DOHH2 (cell line): Measurements from ENCODE around the gene COL19A1.

Experiments
- H3F3A ChIP-seq: fragments of 200-600 bp; sonication (generic), shearing (Covaris generic); 2 replicates; pipeline ENCODE4 v1.6.0; 2016; ENCODE audit warnings: antibody characterized with exemption, mild to moderate bottlenecking; ENCODE audit not compliant: control insufficient read depth, insufficient read depth
- H3K27ac ChIP-seq: fragments of 200-600 bp; sonication (generic); 2 replicates; pipeline ENCODE4 v1.5.1; 2014; ENCODE audit warnings: low read depth, mild to moderate bottlenecking, low read length, moderate library complexity
- H3K27me3 ChIP-seq: fragments of 200-600 bp; sonication (generic); 2 replicates; pipeline ENCODE4 v1.6.1; 2014; ENCODE audit warnings: mild to moderate bottlenecking, low read length, mixed read lengths; ENCODE audit not compliant: control insufficient read depth
- H3K36me3 ChIP-seq: fragments of 200-600 bp; sonication (generic); 2 replicates; pipeline ENCODE4 v1.6.1; 2014; ENCODE audit warnings: mild to moderate bottlenecking, low read length, moderate library complexity, mixed read lengths; ENCODE audit not compliant: control insufficient read depth
- H3K4me1 ChIP-seq: fragments of 200-600 bp; sonication (generic); 2 replicates; pipeline ENCODE4 v1.6.1; 2014; ENCODE audit warnings: mild to moderate bottlenecking, low read length, mixed read lengths; ENCODE audit not compliant: control insufficient read depth
- H3K4me2 ChIP-seq: fragments of 200-600 bp; sonication (generic); 2 replicates; pipeline ENCODE4 v1.6.0; 2014; ENCODE audit warnings: mild to moderate bottlenecking, low read length, moderate library complexity
- H3K4me3 ChIP-seq: fragments of 200-600 bp; sonication (generic); 2 replicates; pipeline ENCODE4 v1.5.1; 2014; ENCODE audit warnings: mild to moderate bottlenecking, low read length, mixed read lengths
- H3K79me2 ChIP-seq: fragments of 200-600 bp; sonication (generic); 2 replicates; pipeline ENCODE4 v1.6.1; 2014; ENCODE audit warnings: mild to moderate bottlenecking, low read length, mixed read lengths; ENCODE audit not compliant: control insufficient read depth
- H3K9me2 ChIP-seq: fragments of 200-600 bp; sonication (generic); replicated peaks from 2 replicates; pipeline ENCODE4 v1.6.1; 2014; ENCODE audit warnings: mild to moderate bottlenecking, low read length, mixed read lengths; ENCODE audit not compliant: control insufficient read depth
- H3K9me3 ChIP-seq: fragments of 200-600 bp; sonication (generic); 2 replicates; pipeline ENCODE4 v1.6.1; 2014; ENCODE audit warnings: antibody characterized with exemption, low read length, mixed read lengths; ENCODE audit not compliant: control insufficient read depth, insufficient read depth
- H4K20me1 ChIP-seq: fragments of 200-600 bp; sonication (generic); 2 replicates; pipeline ENCODE4 v1.6.0; 2014; ENCODE audit warnings: low read depth, mild to moderate bottlenecking, antibody characterized with exemption, low read length, moderate library complexity; ENCODE audit not compliant: control insufficient read depth, insufficient read depth
- CTCF ChIP-seq: fragments of 200-600 bp; sonication (generic); IDR thresholded peaks from one replicate; pipeline ENCODE4 v1.5.1; 2014; ENCODE audit warnings: antibody characterized with exemption, mild to moderate bottlenecking, low read depth, low read length; ENCODE audit not compliant: poor library complexity, severe bottlenecking
- EZH2phosphoT487 ChIP-seq: fragments of 200-600 bp; sonication (generic); IDR thresholded peaks from 2 replicates; pipeline ENCODE4 v1.6.1; 2017; ENCODE audit warnings: borderline replicate concordance, mild to moderate bottlenecking, antibody characterized with exemption, low read length, moderate library complexity, mixed read lengths

COL19A1 gene

GRCh38 chr6:70236343-70236742, 370.0 kb downstream of the COL19A1 start:
- TF ChIP-seq CTCF (no peak), EZH2phosphoT487 (no peak)
- no peaks in the 10 kb centered on the region for H3K4me1 ChIP-seq
- no peak overlapping the region for H3K4me3 ChIP-seq
- no peaks in the 10 kb centered on the region for H3K79me2 ChIP-seq
- no peaks in the 10 kb centered on the region for H4K20me1 ChIP-seq
- H3K9me2 ChIP-seq: no peaks in the 10 kb centered on the region
- H3K9me3 ChIP-seq: no peaks in the 10 kb centered on the region
- H3K36me3 ChIP-seq: no peaks in the 10 kb centered on the region
- no peak overlapping the region for H3K27ac ChIP-seq
- no peaks in the 10 kb centered on the region for H3F3A ChIP-seq
- peaks cover 2% of the 10 kb centered on the region for H3K27me3 ChIP-seq
- no peak overlapping the region for H3K4me2 ChIP-seq

- no peaks in the 10 kb centered on the region for H3K9me3 ChIP-seq
- no peaks in the 10 kb centered on the region for H3K36me3 ChIP-seq
- no peaks in the 10 kb centered on the region for H3K9me2 ChIP-seq
- no peak overlapping the region for H3K27ac ChIP-seq
- no peaks in the 10 kb centered on the region for H4K20me1 ChIP-seq
- no peaks in the 10 kb centered on the region for H3K79me2 ChIP-seq
- peaks cover 2% of the 10 kb centered on the region; the same call in 1 of the 2 replicates for H3K27me3 ChIP-seq
- no peak overlapping the region for H3K4me3 ChIP-seq
- H3F3A ChIP-seq: no peaks in the 10 kb centered on the region
- no peaks in the 10 kb centered on the region for H3K4me1 ChIP-seq
- no peak for TF ChIP-seq EZH2phosphoT487
- TF ChIP-seq CTCF: no peak
- no peak overlapping the region for H3K4me2 ChIP-seq
Measured at GRCh38 chr6:70241031-70241430, 374.7 kb downstream of the COL19A1 start.

- peaks cover 2% of the 10 kb centered on the region; the same call in 1 of the 2 replicates for H3K27me3 ChIP-seq
Measured at GRCh38 chr6:70241991-70242420, 375.6 kb downstream of the COL19A1 start.

More at GRCh38 chr6:70241991-70242420, 375.6 kb downstream of the COL19A1 start:
- Histone ChIP-seq H3K9me2 (no peaks in the 10 kb centered on the region), H3K27ac (no peak overlapping the region), H3K79me2 (no peaks in the 10 kb centered on the region), H3K36me3 (no peaks in the 10 kb centered on the region), H3K4me2 (no peak overlapping the region), H3K4me3 (no peak overlapping the region), H4K20me1 (no peaks in the 10 kb centered on the region), H3F3A (no peaks in the 10 kb centered on the region), H3K4me1 (no peaks in the 10 kb centered on the region), H3K9me3 (no peaks in the 10 kb centered on the region)
- no peak for TF ChIP-seq CTCF
- no peak for TF ChIP-seq EZH2phosphoT487
